Endothelial cell (in vitro differentiated cells): ENCODE results near the gene PRSS50. TPM values are rescaled to one million over a fixed set of nuclear protein-coding genes. Genes with fewer than 3 reads are reported as not detected.
"Not testable (repeated sequence)": the region's sequence is repeated elsewhere in the genome, so short reads cannot be mapped to it uniquely, and the experiment has no call there.

Source experiments
- DNase-seq: peaks from one replicate; pipeline ENCODE4 v3.0.0; 2021; ENCODE audit warnings: low spot score
- H3K27ac Mint-ChIP-seq: one replicate; pipeline ENCODE4 v1.8.0; 2021; ENCODE audit warnings: mixed read lengths, inconsistent platforms; ENCODE audit not compliant: unreplicated experiment
- H3K27me3 Mint-ChIP-seq: one replicate; pipeline ENCODE4 v1.8.0; 2021; ENCODE audit warnings: mild to moderate bottlenecking, moderate library complexity, mixed read lengths, inconsistent platforms; ENCODE audit not compliant: unreplicated experiment
- H3K36me3 Mint-ChIP-seq: one replicate; pipeline ENCODE4 v1.8.0; 2021; ENCODE audit warnings: mild to moderate bottlenecking, low read depth, mixed read lengths, inconsistent platforms; ENCODE audit not compliant: unreplicated experiment
- H3K4me1 Mint-ChIP-seq: one replicate; pipeline ENCODE4 v1.8.0; 2021; ENCODE audit warnings: mild to moderate bottlenecking, mixed read lengths, inconsistent platforms; ENCODE audit not compliant: unreplicated experiment
- H3K4me3 Mint-ChIP-seq: one replicate; pipeline ENCODE4 v1.8.0; 2021; ENCODE audit warnings: mild to moderate bottlenecking, mixed read lengths, inconsistent platforms; ENCODE audit not compliant: unreplicated experiment
- H3K9me3 Mint-ChIP-seq: one replicate; pipeline ENCODE4 v1.8.0; 2021; ENCODE audit warnings: mixed read lengths, inconsistent platforms; ENCODE audit not compliant: unreplicated experiment
- CTCF ChIP-seq: fragments of 200-600 bp; sonication (generic); IDR thresholded peaks from one replicate; pipeline ENCODE4 v1.5.0; 2021; ENCODE audit warnings: antibody characterized with exemption; ENCODE audit not compliant: unreplicated experiment
- total RNA-seq: library from RNA; stranded (reverse); fragmentation: NEBNext Ultra II Directional; extraction: Animal tissue kit (Norgen Biotek cat#: 25700); gene quantifications from one replicate; pipeline ENCODE4 v1.2.1, GENCODE V29; 2021; ENCODE audit not compliant: unreplicated experiment

Gene PRSS50
- total RNA-seq, 1 donor from 2014 or later: 0.38 TPM

GRCh38 chr3:46705022-46705530 lies 12.6 kb downstream of the PRSS50 start:
- H3K27me3 Mint-ChIP-seq: peaks cover 3% of the 10 kb centered on the region
- no peaks in the 10 kb centered on the region for H3K9me3 Mint-ChIP-seq
- H3K4me1 Mint-ChIP-seq: peaks cover 8% of the 10 kb centered on the region
- H3K36me3 Mint-ChIP-seq: no peaks in the 10 kb centered on the region
- H3K4me3 Mint-ChIP-seq: no peak overlapping the region
- no peak overlapping the region for H3K27ac Mint-ChIP-seq
- DNase-seq: peak; percentile 73
- peak; percentile 89 for TF ChIP-seq CTCF

GRCh38 chr3:46704346-46704745 lies 13.3 kb downstream of the PRSS50 start:
- H3K4me3 Mint-ChIP-seq, H3K36me3 Mint-ChIP-seq, H3K4me1 Mint-ChIP-seq, H3K9me3 Mint-ChIP-seq, H3K27me3 Mint-ChIP-seq, H3K27ac Mint-ChIP-seq, DNase-seq: not testable (repeated sequence)

- no peak overlapping the region for H3K4me3 Mint-ChIP-seq
- H3K27ac Mint-ChIP-seq: no peak overlapping the region
- DNase-seq: no peak
- no peaks in the 10 kb centered on the region for H3K36me3 Mint-ChIP-seq
- no peaks in the 10 kb centered on the region for H3K9me3 Mint-ChIP-seq
- no peak for TF ChIP-seq CTCF
- H3K27me3 Mint-ChIP-seq: peaks cover 3% of the 10 kb centered on the region
- peaks cover 8% of the 10 kb centered on the region for H3K4me1 Mint-ChIP-seq
These were observed 14.6 kb downstream of the PRSS50 start for GRCh38 chr3:46703013-46703520.

GRCh38 chr3:46702246-46703012 lies 15.2 kb downstream of the PRSS50 start:
- Mint-ChIP-seq H3K27ac (no peak overlapping the region), H3K4me3 (no peak overlapping the region), H3K36me3 (no peaks in the 10 kb centered on the region), H3K27me3 (peaks cover 3% of the 10 kb centered on the region), H3K9me3 (no peaks in the 10 kb centered on the region), H3K4me1 (peaks cover 8% of the 10 kb centered on the region)
- no peak for TF ChIP-seq CTCF
- DNase-seq: no peak

- no peak for DNase-seq
- Mint-ChIP-seq H3K4me3 (no peak within 1 kb of the TSS), H3K27me3 (peaks cover 9% of the 10 kb centered on the region), H3K4me1 (peaks cover 7% of the 10 kb centered on the region), H3K36me3 (no peaks in the 10 kb centered on the region), H3K9me3 (no peaks in the 10 kb centered on the region), H3K27ac (no peak within 1 kb of the TSS)
- TF ChIP-seq CTCF: no peak
These were observed 16.3 kb downstream of the PRSS50 start, which contains the start of gene TMIE for GRCh38 chr3:46701181-46701939. TSS of gene TMIE (plus strand) at chr3:46701392. CDS start at chr3:46701488, 96 bp downstream.
